ENCODE results near the gene AKAP8L. TPM values are rescaled to one million over a fixed set of nuclear protein-coding genes. Genes with fewer than 3 reads are reported as not detected.

The AKAP8L gene
- total and polyA plus RNA-seq, 10 donors: 41.2 to 236 (median 136) TPM

DNA sequence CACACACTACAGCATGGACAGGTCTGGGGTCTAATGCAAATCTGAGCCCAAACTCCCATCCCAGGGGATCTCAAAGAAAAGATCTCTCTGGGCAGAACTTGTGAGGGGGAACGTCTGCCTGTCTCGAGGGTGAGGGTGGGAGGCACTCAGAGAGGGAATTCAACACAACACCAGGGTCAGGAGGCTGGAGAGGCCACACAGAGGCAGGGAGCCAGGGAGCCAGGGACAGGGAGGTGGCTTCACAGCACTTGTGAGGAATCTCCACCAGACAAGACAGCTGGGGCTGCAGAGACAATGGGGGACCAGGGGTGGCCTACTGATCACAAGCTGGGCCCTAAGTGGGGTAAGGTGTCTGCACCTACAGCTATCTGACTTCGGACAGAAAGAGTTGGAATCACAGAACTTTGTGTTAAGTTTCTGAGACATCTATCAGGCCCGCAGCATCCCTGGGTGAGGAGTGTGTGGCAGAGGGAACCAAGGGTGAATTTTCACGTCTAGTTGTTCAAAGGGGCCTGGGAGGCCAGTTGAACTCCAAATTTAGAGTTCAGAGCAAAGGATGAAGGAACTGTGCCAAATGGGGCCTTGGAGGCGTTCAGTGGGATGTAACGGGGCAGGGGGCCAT lies 12.7 kb upstream of the AKAP8L start:
- 27 to 34% (median 28%) methylated on average over 7 of the region's 7 CpGs for WGBS, 5 donors
- H3K4me1 ChIP-seq: peaks cover 22 to 63% (median 49%) of the 10 kb centered on the region in 6 donors
- peak; percentile 67 for DNase-seq
- intact Hi-C loops (cut with DNase I; ENCODE audit: low total_unique reads): no loop called here
- H3K27ac ChIP-seq: peak overlapping the region in 5 of 8 donors; percentile 58 to 94 (median 75)
- H3K4me3 ChIP-seq: peak overlapping the region; percentile 63 to 96 (median 78)
- peaks cover 3 to 45% (median 27%) of the 10 kb centered on the region in 6 donors for H3K36me3 ChIP-seq
- no peaks in the 10 kb centered on the region for H3K27me3 ChIP-seq (replicated peaks in 1 of 7)
- no peaks in the 10 kb centered on the region for H3K9me3 ChIP-seq
- TF ChIP-seq CTCF (IDR thresholded peaks at IDR 0.05 in 8 of 11, conservative IDR thresholded peaks at IDR 0.05 in 3 of 11) (no peak), POLR2AphosphoS5 (IDR thresholded peaks at IDR 0.05) (no peak), POLR2A (IDR thresholded peaks at IDR 0.05) (no peak)

GRCh38 chr19:15430526-15431120 lies 11.8 kb upstream of the AKAP8L start:
- Histone ChIP-seq H3K9me3 (no peaks in the 10 kb centered on the region), H3K4me1 (peaks cover 22 to 67% (median 51%) of the 10 kb centered on the region in 6 donors), H3K36me3 (peaks cover 5 to 53% (median 33%) of the 10 kb centered on the region in 6 donors), H3K4me3 (peak overlapping the region in 5 of 8 donors; percentile 1 to 96 (median 79)), H3K27ac (no peak overlapping the region), H3K27me3 (replicated peaks in 1 of 7) (no peaks in the 10 kb centered on the region)
- intact Hi-C loops (cut with DNase I; ENCODE audit: low total_unique reads): no loop called here
- no peak for DNase-seq
- no peak for TF ChIP-seq POLR2A (IDR thresholded peaks at IDR 0.05)
- TF ChIP-seq CTCF (IDR thresholded peaks at IDR 0.05 in 8 of 11, conservative IDR thresholded peaks at IDR 0.05 in 3 of 11): no peak
- no peak for TF ChIP-seq POLR2AphosphoS5 (IDR thresholded peaks at IDR 0.05)
- 86 to 94% (median 90%) methylated on average over 7 to 10 of the region's 10 CpGs for whole genome bisulfite sequencing, 5 donors

DNA sequence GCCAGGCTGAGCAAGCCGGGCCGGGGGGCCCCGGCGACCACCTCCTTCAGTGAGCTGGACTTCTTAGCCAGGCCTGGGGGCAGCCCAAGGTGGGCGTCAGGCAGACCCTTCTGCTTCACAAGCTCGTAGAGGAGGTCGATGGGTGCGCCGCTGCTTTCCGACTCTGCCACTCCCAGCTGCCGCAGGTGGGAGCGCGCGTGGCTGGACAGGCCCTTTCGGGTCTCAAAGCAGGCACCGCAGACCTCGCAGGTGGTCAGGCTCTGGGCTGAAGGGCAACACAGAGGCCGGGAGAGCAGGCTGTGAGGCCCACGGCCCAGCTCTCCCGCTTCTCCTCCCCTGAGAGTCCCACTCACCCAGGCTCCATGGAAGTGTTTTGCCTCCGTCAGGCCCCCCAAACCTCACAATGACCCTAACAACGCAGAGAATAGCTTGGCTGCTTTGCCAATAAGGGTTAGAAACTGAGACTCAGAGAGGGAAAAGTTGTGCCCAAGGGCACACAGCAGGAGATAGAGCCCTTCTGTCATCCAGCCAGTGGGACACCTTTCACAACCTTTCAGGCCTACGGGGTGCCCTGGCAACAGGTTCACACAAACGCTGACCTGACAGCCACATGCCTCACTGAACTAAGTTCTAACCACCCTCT lies 11.2 kb upstream of the AKAP8L start:
- Histone ChIP-seq H3K4me3 (no peak overlapping the region), H3K36me3 (peaks cover 5 to 59% (median 39%) of the 10 kb centered on the region in 6 donors), H3K4me1 (peaks cover 22 to 67% (median 51%) of the 10 kb centered on the region in 6 donors), H3K27ac (no peak overlapping the region), H3K9me3 (no peaks in the 10 kb centered on the region), H3K27me3 (replicated peaks in 1 of 7) (no peaks in the 10 kb centered on the region)
- WGBS, 5 donors: 83 to 94% (median 93%) methylated on average over 2 to 24 of the region's 24 CpGs
- peak; percentile 63 for DNase-seq
- TF ChIP-seq CTCF (IDR thresholded peaks at IDR 0.05 in 8 of 11, conservative IDR thresholded peaks at IDR 0.05 in 3 of 11) (no peak), POLR2A (IDR thresholded peaks at IDR 0.05) (no peak), POLR2AphosphoS5 (IDR thresholded peaks at IDR 0.05) (no peak)
- intact Hi-C loops (cut with DNase I; ENCODE audit: low total_unique reads): no loop called here

All from spleen (tissue), 11 donors.